Measurements from ENCODE around the gene C11orf42.

C11orf42 gene

DNA sequence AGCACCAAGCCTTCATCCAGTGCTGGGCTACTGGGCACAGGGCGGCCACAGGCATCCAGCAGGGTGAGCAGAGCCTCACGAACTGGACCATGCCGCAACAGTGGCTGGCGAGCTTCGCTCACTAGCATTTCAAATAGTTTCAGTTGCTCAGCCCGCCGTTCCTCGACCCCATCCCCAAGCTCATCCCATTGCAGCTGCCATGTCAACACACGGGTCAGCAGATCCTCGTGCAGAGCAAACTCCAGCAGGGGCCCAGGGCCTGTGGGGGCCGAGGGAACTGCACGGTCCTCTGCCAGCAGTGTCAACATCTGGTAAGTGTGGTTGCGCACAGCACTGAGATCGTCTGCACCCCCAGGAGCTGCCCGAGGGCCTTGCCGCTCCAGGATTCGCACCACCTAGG is 18.5 kb downstream of the C11orf42 start (continued):
- TF ChIP-seq GLIS1 (tag by site-specific recombination; IDR thresholded peaks at IDR 0.05) = no peak

DNA sequence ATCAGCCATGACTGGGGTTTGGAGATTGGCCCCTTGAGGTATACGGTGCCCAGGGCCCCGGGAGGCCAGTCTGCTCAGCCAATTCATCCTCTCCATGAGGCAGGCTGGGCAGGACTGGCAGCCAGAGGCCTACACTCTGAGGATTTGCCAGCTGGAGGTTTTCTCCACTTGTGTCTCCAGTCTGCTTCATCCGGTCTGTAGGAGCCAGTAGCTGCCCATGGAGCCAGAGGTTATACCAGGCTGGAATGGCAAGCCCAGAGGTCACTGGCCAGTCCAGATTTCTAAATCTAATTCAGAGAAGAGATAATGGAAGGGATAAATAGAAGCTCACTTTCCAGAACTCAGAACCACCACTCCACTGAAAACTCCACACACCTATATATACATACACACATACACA is 19.1 kb downstream of the C11orf42 start:
- no peak for TF ChIP-seq ZNF16 (tag by site-specific recombination; IDR thresholded peaks at IDR 0.05; ENCODE audit: low read depth)
- no peak for TF ChIP-seq ZNF112 (tag by site-specific recombination; IDR thresholded peaks at IDR 0.05)
- TF ChIP-seq SP2 (tag by site-specific recombination; IDR thresholded peaks at IDR 0.05) = no peak
- no peak for TF ChIP-seq ZNF843 (tag by site-specific recombination; IDR thresholded peaks at IDR 0.05)
- TF ChIP-seq MEIS1 (CRISPR knock-in tag; IDR thresholded peaks at IDR 0.05; ENCODE audit: borderline replicate concordance) = no peak
- no peak for TF ChIP-seq ZNF202 (tag by site-specific recombination; IDR thresholded peaks at IDR 0.05; ENCODE audit: borderline replicate concordance)
- TF ChIP-seq ZNF394 (tag by site-specific recombination; IDR thresholded peaks at IDR 0.05; ENCODE audit: borderline replicate concordance) = no peak
- no peaks in the 10 kb centered on the region for H3K4me1 ChIP-seq (ENCODE audit: control insufficient read depth, insufficient read depth, low read length)
- ChIA-PET CTCF (interaction anchor here (1.1 kb wide), 1 partner anchor 27 kb away, joined by 4 read pairs; no protein-coding TSS in a partner anchor), POLR2A (interaction anchor here (2.0 kb wide), 1 partner anchor 10 kb away, joined by 8 read pairs; the partner anchor contains the start of gene FHIP1B)
- H3K27ac ChIP-seq (ENCODE audit: extremely low read depth, low read depth, low read length) = no peak overlapping the region
- H3K4me3 ChIP-seq (ENCODE audit: low read depth, low read length) = no peak overlapping the region
- H3K36me3 ChIP-seq (ENCODE audit: control insufficient read depth in 2 of 2, insufficient read depth in 1 of 2, low read length in 2 of 2) = peaks cover 0 to 52% of the 10 kb centered on the region in 2 experiments; a peak in 2 of 3 replicates
- no peaks in the 10 kb centered on the region for H3K9me3 ChIP-seq (ENCODE audit: control insufficient read depth, insufficient read depth, low read depth, low read length)

DNA sequence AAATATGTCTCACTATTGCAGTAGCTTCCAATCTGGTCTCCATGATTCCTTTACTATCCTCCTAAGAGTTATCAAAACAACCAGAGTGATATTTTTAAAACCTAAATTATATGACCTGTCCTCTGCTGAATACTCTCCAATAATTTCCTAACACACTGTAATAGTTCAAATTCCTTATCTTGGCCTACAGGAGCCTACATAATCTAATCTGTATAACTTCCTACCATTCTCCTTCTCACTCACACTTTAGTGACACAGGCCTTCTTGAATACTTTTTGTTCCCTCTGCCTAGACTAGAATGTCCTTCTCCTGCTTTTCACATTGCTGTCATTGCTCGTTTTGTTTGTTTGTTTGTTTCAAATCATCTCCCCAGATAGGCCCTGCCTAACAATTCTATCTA is 19.7 kb downstream of the C11orf42 start:
- Histone ChIP-seq H3K27ac (ENCODE audit: extremely low read depth, low read depth, low read length) (no peak overlapping the region), H3K4me3 (ENCODE audit: low read depth, low read length) (no peak overlapping the region), H3K4me1 (ENCODE audit: control insufficient read depth, insufficient read depth, low read length) (no peaks in the 10 kb centered on the region), H3K9me3 (ENCODE audit: control insufficient read depth, insufficient read depth, low read depth, low read length) (no peaks in the 10 kb centered on the region), H3K36me3 (ENCODE audit: control insufficient read depth in 2 of 2, insufficient read depth in 1 of 2, low read length in 2 of 2) (peaks cover 0 to 46% of the 10 kb centered on the region in 2 experiments; a peak in 2 of 3 replicates)
- CTCF ChIA-PET = interaction anchor here (0.6 to 1.1 kb wide), 2 partner anchors 26 to 69 kb away, joined by 4 to 5 read pairs; no protein-coding TSS in a partner anchor
- POLR2A ChIA-PET = interaction anchor here (2.0 kb wide), 1 partner anchor 10 kb away, joined by 8 read pairs; the partner anchor contains the start of gene FHIP1B
- TF ChIP-seq ZNF2 (tag by site-specific recombination; IDR thresholded peaks at IDR 0.05) (no peak), ZNF610 (tag by site-specific recombination; IDR thresholded peaks at IDR 0.05; ENCODE audit: borderline replicate concordance) (no peak), ZFP3 (tag by site-specific recombination; IDR thresholded peaks at IDR 0.05; ENCODE audit: low read depth) (no peak), ZBTB1 (tag by site-specific recombination; IDR thresholded peaks at IDR 0.05) (no peak), ZFP37 (tag by site-specific recombination; IDR thresholded peaks at IDR 0.05) (no peak), ZBTB21 (tag by site-specific recombination; IDR thresholded peaks at IDR 0.05) (no peak), ZNF391 (tag by site-specific recombination; IDR thresholded peaks at IDR 0.05; ENCODE audit: borderline replicate concordance, low read depth) (no peak), GLI4 (tag by site-specific recombination; IDR thresholded peaks at IDR 0.05) (no peak), ZNF626 (tag by site-specific recombination; IDR thresholded peaks at IDR 0.05) (no peak), SALL2 (tag by site-specific recombination; IDR thresholded peaks at IDR 0.05; ENCODE audit: borderline replicate concordance) (no peak), ZNF239 (tag by site-specific recombination; IDR thresholded peaks at IDR 0.05) (no peak), ZNF558 (tag by site-specific recombination; IDR thresholded peaks at IDR 0.05) (no peak)
- TF ChIP-seq, protein P1, sequence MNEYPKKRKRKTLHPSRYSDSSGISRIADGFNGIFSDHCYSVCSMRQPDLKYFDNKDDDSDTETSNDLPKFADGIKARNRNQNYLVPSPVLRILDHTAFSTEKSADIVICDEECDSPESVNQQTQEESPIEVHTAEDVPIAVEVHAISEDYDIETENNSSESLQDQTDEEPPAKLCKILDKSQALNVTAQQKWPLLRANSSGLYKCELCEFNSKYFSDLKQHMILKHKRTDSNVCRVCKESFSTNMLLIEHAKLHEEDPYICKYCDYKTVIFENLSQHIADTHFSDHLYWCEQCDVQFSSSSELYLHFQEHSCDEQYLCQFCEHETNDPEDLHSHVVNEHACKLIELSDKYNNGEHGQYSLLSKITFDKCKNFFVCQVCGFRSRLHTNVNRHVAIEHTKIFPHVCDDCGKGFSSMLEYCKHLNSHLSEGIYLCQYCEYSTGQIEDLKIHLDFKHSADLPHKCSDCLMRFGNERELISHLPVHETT (tag by site-specific recombination; IDR thresholded peaks at IDR 0.05) = no peak
- TF ChIP-seq, protein P2, sequence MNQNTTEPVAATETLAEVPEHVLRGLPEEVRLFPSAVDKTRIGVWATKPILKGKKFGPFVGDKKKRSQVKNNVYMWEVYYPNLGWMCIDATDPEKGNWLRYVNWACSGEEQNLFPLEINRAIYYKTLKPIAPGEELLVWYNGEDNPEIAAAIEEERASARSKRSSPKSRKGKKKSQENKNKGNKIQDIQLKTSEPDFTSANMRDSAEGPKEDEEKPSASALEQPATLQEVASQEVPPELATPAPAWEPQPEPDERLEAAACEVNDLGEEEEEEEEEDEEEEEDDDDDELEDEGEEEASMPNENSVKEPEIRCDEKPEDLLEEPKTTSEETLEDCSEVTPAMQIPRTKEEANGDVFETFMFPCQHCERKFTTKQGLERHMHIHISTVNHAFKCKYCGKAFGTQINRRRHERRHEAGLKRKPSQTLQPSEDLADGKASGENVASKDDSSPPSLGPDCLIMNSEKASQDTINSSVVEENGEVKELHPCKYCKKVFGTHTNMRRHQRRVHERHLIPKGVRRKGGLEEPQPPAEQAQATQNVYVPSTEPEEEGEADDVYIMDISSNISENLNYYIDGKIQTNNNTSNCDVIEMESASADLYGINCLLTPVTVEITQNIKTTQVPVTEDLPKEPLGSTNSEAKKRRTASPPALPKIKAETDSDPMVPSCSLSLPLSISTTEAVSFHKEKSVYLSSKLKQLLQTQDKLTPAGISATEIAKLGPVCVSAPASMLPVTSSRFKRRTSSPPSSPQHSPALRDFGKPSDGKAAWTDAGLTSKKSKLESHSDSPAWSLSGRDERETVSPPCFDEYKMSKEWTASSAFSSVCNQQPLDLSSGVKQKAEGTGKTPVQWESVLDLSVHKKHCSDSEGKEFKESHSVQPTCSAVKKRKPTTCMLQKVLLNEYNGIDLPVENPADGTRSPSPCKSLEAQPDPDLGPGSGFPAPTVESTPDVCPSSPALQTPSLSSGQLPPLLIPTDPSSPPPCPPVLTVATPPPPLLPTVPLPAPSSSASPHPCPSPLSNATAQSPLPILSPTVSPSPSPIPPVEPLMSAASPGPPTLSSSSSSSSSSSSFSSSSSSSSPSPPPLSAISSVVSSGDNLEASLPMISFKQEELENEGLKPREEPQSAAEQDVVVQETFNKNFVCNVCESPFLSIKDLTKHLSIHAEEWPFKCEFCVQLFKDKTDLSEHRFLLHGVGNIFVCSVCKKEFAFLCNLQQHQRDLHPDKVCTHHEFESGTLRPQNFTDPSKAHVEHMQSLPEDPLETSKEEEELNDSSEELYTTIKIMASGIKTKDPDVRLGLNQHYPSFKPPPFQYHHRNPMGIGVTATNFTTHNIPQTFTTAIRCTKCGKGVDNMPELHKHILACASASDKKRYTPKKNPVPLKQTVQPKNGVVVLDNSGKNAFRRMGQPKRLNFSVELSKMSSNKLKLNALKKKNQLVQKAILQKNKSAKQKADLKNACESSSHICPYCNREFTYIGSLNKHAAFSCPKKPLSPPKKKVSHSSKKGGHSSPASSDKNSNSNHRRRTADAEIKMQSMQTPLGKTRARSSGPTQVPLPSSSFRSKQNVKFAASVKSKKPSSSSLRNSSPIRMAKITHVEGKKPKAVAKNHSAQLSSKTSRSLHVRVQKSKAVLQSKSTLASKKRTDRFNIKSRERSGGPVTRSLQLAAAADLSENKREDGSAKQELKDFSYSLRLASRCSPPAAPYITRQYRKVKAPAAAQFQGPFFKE (tag by site-specific recombination; IDR thresholded peaks at IDR 0.05; ENCODE audit: borderline replicate concordance) = no peak
- TF ChIP-seq, protein P3, sequence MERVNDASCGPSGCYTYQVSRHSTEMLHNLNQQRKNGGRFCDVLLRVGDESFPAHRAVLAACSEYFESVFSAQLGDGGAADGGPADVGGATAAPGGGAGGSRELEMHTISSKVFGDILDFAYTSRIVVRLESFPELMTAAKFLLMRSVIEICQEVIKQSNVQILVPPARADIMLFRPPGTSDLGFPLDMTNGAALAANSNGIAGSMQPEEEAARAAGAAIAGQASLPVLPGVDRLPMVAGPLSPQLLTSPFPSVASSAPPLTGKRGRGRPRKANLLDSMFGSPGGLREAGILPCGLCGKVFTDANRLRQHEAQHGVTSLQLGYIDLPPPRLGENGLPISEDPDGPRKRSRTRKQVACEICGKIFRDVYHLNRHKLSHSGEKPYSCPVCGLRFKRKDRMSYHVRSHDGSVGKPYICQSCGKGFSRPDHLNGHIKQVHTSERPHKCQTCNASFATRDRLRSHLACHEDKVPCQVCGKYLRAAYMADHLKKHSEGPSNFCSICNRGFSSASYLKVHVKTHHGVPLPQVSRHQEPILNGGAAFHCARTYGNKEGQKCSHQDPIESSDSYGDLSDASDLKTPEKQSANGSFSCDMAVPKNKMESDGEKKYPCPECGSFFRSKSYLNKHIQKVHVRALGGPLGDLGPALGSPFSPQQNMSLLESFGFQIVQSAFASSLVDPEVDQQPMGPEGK (tag by site-specific recombination; IDR thresholded peaks at IDR 0.05) = no peak

Data from HEK293 (cell line).